ENCODE measurements around the gene TNRC18. TPM values are rescaled to one million over a fixed set of nuclear protein-coding genes. Genes with fewer than 3 reads are reported as not detected.

TNRC18 gene
- total and polyA plus RNA-seq, 2 donors (not counting 3 experiments of a cell fraction or from before 2014, with no cell fraction given) = 14.8 to 64.6 TPM

DNA sequence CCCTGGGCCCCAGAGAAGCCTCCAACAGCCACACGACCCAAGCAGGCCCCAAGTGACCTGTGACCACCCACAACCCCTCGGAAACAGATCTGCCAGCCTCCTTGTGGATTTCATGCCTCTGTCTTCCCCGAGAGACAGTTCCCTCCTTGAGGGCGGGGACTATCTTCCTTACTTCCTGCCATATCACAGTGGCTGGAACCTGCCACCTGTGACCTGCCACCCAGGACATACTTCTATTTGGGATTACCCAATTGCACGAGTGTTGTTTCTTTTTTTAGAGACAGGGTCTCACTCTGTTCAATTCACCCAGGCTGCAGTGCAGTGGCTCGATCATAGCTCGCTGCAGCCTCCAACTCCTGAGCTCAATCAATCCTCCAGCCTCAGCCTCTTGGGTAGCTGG lies 25.9 kb downstream of the TNRC18 start:
- H3K27ac ChIP-seq (ENCODE audit: insufficient read depth, low read depth, low read length) = no peak overlapping the region
- POLR2A ChIA-PET = no interaction called here
- H3K9me3 ChIP-seq (replicated peaks; ENCODE audit: control insufficient read depth, insufficient read depth, low read length) = no peaks in the 10 kb centered on the region
- H3K36me3 ChIP-seq (ENCODE audit: control insufficient read depth in 2 of 2, extremely low read depth in 1 of 2, insufficient read depth in 2 of 2, low read length in 2 of 2) = peaks cover 4 to 12% of the 10 kb centered on the region in 2 experiments
- H3K9ac ChIP-seq (replicated peaks; ENCODE audit: extremely low read depth, insufficient read depth, low read length) = no peak overlapping the region
- H3K79me2 ChIP-seq (ENCODE audit: control insufficient read depth, insufficient read depth, low read length) = peaks cover 21% of the 10 kb centered on the region
- DNase-seq (ENCODE audit: low read depth, low spot score) = no peak
- H3K4me1 ChIP-seq (ENCODE audit: control insufficient read depth, extremely low read depth, insufficient read depth, low read length) = no peaks in the 10 kb centered on the region
- no peak overlapping the region for H3K4me3 ChIP-seq (replicated peaks in 1 of 3; ENCODE audit: insufficient read depth in 1 of 3, low read depth in 1 of 3, low read length in 3 of 3)
- no peak overlapping the region for H3K4me2 ChIP-seq (ENCODE audit: insufficient read depth, low read length)
- no TSS peak for BruUV-seq (replicated peaks)
- H4K20me1 ChIP-seq (replicated peaks; ENCODE audit: control insufficient read depth, extremely low read depth, insufficient read depth, low read length) = no peaks in the 10 kb centered on the region
- CTCF ChIA-PET = interaction anchor here (1.1 to 3.9 kb wide), 3 partner anchors 11 to 53 kb away, joined by 3 to 14 read pairs (median 8); no protein-coding TSS in a partner anchor
- intact Hi-C loops (cut with micrococcal nuclease) = no loop called here
- H3K27me3 ChIP-seq (ENCODE audit: control insufficient read depth in 2 of 2, insufficient read depth in 2 of 2, low read length in 2 of 2) = no peaks in the 10 kb centered on the region
- H3K9me1 ChIP-seq (replicated peaks; ENCODE audit: control insufficient read depth, extremely low read depth, insufficient read depth, low read length) = no peaks in the 10 kb centered on the region
- TF ChIP-seq JUN (IDR thresholded peaks at IDR 0.05; ENCODE audit: borderline replicate concordance, insufficient read depth, insufficient read length, low read depth) (no peak), POLR2A (IDR thresholded peaks at IDR 0.05; ENCODE audit: low read depth, low read length) (no peak), FOS (IDR thresholded peaks at IDR 0.05; ENCODE audit: borderline replicate concordance, insufficient read depth, low read length) (no peak), POLR2AphosphoS5 (IDR thresholded peaks at IDR 0.05; ENCODE audit: insufficient read depth, low read depth, low read length) (no peak), EZH2 (IDR thresholded peaks at IDR 0.05; ENCODE audit: borderline replicate concordance, low read depth, low read length, severe bottlenecking) (no peak)
- TF ChIP-seq, protein P1, sequence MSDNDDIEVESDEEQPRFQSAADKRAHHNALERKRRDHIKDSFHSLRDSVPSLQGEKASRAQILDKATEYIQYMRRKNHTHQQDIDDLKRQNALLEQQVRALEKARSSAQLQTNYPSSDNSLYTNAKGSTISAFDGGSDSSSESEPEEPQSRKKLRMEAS (IDR thresholded peaks at IDR 0.05; ENCODE audit: insufficient read depth, insufficient read length) = no peak
- TF ChIP-seq, protein P2, sequence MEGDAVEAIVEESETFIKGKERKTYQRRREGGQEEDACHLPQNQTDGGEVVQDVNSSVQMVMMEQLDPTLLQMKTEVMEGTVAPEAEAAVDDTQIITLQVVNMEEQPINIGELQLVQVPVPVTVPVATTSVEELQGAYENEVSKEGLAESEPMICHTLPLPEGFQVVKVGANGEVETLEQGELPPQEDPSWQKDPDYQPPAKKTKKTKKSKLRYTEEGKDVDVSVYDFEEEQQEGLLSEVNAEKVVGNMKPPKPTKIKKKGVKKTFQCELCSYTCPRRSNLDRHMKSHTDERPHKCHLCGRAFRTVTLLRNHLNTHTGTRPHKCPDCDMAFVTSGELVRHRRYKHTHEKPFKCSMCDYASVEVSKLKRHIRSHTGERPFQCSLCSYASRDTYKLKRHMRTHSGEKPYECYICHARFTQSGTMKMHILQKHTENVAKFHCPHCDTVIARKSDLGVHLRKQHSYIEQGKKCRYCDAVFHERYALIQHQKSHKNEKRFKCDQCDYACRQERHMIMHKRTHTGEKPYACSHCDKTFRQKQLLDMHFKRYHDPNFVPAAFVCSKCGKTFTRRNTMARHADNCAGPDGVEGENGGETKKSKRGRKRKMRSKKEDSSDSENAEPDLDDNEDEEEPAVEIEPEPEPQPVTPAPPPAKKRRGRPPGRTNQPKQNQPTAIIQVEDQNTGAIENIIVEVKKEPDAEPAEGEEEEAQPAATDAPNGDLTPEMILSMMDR (IDR thresholded peaks at IDR 0.05; ENCODE audit: extremely low read depth in 1 of 2, insufficient read depth in 1 of 2, low read depth in 1 of 2, low read length in 2 of 2) = no peak
- no peak overlapping the region for H2AFZ ChIP-seq (ENCODE audit: low read depth, low read length)
- dilution Hi-C loops (cut with MboI; ENCODE audit: extremely low pct_ligation_motif_present, low sequenced_read_pairs) = no loop called here
- FAIRE-seq = no peak
